Activated naive CD4-positive, alpha-beta T cell treated with Interleukin-2 at 50 U/mL for 16 hours (primary cell): ENCODE data around the gene CMAS.
"Not testable (repeated sequence)": the region's sequence is repeated elsewhere in the genome, so short reads cannot be mapped to it uniquely, and the experiment has no call there.

ENCODE experiments used
- DNase-seq: peaks from one replicate; pipeline ENCODE4 v3.0.0-alpha.2; 2020

Gene CMAS

DNA sequence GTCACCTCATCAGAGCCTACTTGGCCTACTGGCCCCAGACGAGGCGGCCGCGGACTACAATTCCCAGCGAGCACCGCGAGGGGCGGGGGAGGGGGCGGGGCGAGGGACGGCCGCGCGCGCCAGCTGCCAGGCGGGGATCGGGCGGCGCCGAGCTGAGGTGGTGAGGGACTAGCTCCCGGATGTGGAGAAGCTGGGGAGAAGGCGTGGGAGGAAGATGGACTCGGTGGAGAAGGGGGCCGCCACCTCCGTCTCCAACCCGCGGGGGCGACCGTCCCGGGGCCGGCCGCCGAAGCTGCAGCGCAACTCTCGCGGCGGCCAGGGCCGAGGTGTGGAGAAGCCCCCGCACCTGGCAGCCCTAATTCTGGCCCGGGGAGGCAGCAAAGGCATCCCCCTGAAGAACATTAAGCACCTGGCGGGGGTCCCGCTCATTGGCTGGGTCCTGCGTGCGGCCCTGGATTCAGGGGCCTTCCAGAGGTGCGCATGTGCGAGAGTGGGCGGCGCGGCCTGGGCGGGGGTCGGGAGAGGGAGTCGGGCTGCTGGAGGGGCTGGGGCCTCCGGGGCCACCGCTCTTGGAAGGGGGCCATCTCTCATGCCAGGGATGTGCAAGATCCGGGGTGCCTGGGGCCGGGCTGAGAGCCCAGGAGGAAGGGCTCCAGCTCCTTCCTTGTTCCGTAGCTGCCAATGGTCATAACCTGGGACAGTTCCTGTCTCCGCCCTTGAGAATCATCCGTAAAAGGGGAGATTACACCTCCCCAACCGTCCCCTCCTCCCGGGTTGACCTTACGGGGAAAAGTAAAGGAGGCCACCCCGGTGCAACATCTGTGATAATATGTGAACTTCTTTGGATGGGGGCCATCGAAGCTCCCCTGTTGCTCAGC, at the start of gene CMAS:
Gene CMAS (plus strand): TSS at position 129 of the 878 bp plus-strand sequence. CDS start 86 bp downstream, at position 215.
- DNase-seq, result peak; percentile 79

- DNase-seq, result no peak
These were observed 47.7 kb upstream of the CMAS start for GRCh38 chr12:21998295-21998694.

GRCh38 chr12:21998782-21999181, 47.2 kb upstream of the CMAS start:
- DNase-seq, result no peak

DNA sequence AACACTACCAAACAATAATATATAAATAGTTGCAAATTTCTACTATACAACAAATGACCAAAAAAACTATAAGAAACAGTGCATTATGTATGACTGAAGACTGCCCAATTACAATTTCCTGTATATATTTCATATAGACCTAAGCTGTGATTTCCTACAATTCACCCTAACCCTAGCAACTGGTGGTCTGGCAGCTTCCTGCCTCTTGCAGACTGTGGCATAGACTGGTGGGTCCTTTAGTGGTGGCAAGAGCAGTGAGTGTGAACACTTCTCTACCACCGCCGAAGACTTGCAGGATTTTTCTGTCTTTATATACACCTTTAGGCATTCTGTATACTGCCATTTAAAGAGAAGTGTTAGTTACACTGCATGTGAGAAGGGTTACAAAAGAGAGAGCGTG, 43.6 kb upstream of the CMAS start:
- no peak for DNase-seq

DNA sequence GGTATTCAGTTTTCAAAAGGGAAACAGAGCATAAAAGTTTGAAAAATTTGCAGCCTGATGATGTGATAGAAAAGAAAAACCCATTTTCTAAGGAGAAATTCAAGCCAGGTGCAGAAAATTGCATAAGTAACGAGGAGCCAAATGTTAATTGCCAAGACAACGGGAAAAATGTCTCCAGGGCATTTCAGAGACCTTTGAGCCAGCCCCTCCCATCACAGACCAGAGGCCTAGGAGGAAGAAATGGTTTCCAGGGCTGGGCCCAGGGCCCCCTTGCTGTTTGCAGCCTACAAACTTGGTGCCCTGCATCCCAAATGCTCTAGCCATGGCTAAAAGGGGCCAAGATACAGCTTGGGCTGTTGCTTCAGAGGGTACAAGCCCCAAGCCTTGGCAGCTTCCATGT, 38.2 kb upstream of the CMAS start:
- DNase-seq, result not testable (repeated sequence)

GRCh38 chr12:22008196-22008595, 37.8 kb upstream of the CMAS start:
- no peak for DNase-seq

DNA sequence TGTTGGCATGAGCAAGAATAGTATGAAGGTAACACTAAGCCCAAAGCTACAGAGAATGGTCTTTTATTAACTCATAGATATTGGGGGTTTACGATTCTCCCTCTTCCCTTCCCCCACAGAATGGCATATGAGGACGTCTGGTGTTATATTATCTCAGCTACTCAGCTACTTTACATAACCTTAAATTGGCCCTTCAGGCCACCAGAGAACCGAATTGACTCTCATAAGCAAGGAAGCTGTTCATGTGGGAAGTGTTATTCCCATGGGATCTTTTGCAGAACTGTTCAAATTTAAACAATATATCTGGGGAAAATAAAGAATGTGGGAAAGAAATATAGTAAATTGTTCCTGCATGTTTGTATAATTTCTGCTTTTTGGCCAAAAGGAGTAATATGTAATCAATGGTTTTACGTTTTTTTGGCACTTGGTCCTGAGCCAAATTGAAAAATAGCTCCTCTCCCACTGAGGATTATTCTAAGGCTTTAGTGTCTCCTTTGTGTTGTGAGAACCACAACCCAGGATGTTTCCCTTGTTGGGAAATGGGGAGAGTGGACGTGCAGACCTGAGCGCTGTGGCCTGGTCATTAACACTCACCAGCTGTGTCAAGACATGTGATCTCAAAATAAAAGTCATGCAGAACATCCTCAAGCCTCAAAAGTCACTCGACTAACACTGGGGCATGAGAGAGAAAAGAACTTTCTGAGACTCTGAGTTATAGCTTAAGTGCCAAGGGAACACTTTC, 31.8 kb upstream of the CMAS start:
- DNase-seq, result no peak

GRCh38 chr12:22014783-22015144, 31.3 kb upstream of the CMAS start:
- DNase-seq, result no peak

DNA sequence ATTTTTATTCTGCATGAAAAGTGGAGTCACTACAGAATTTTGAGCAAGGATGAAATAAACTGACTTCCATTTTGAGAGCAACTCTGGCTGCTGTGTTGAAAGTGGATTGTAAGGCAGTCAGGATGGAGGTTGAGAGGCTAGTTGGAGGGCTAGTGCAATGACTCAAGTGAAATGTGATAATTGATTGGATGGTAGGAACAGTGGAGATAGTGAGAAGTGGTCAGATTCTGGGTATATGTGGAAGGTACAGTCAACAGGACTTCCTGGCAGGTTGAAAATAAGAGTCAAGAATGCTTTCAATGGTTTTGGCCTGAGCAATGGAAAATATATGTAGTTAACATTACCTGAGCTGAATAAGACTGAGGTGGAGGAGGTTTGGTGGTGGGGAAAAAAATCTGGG, 29.0 kb upstream of the CMAS start:
- DNase-seq, result no peak

DNA sequence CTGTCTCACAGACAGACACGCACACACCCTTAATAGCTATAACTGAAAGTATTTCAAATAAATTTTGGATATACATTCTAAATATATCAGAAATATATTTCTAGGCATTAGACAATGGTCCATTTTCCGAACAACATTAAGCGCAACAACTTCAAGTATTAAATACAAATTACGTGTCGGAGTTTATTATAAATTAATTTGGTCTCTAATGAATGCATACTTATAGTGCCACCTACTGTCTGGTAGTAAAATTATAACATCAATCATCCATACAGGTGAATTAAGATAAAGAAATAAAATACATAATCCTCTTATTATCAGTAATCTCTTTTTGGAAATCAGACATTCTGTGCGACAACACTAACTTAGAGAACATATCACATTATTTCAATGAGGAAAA, 27.2 kb upstream of the CMAS start:
- DNase-seq, result no peak

GRCh38 chr12:22023489-22023888, 22.5 kb upstream of the CMAS start:
- not testable (repeated sequence) for DNase-seq

DNA sequence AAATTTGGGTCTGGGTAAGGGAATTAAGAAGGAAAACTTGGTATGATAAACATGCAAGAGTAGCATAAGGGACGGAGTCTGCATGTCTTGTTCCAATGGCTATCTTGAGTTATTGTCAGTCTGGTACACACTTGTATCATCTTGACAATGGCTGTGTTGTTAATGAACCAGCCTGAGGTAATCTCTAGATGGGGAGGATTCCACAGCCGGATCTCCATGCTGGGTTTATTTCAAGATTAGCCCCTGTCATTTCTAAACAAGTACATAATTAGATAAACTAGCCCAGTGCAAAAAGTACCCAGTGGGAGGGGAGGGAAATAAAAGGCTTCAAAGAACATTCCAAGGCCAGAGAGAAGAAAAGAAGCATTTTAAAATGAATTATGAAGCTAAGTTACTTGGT, 16.5 kb upstream of the CMAS start:
- no peak for DNase-seq

DNA sequence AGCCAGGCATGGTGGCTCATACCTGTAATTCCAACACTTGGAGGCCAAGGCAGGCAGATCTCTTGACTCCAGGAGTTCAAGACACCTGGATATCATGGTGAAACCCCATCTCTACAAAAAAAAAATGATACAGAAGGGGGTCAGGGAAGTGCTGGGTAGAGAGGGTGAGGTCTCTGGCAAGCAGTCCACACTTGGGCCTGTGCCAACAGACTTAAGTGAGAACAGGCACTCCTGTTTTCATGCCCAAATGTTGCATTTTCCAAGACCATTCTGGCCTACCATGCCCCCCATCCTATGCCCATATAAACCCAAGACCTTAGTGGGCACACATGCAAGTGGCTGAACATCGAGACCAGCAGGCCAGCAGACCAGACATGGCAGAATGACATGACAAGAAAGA, 16.0 kb upstream of the CMAS start:
- no peak for DNase-seq

GRCh38 chr12:22032732-22033131, 13.3 kb upstream of the CMAS start:
- no peak for DNase-seq

DNA sequence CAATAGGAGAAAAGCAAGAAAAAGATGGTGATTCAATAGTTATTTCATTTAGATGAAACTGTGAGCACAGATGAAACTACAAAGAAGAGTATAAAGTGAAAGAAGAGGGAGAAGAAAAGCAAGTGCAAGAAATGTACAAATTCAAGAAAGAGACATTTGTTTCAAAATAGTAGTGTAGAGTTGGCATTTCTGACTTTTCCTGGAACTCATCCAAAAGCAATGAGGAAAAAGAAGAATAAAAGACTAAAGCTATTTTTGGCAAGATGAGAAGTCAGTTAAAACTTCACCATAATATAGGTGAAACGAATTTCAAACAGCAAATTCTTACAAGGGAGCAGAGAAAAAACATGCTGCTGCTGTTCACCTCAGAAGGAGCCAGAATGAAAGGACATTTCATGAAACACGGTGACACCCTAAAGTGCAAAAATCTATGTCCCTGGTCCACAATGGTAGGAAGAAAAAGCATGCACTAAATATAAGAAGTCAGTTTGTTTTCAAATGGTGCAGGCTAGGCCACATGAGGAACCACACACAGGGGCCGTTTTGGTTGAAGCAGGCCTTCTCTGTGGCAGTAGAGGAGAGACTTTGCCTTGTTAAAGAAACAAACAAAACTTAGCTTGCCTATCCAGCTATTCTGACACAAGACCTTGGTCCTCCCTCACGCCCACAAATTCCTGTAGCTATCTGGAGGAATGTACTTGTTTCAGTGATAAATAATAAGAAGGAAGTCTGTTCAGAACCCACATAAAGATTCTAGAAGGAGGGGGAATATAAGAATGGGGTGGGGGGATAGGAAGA, 11.1 kb upstream of the CMAS start:
- no peak for DNase-seq

GRCh38 chr12:22037947-22038346, 8.1 kb upstream of the CMAS start:
- no peak for DNase-seq

DNA sequence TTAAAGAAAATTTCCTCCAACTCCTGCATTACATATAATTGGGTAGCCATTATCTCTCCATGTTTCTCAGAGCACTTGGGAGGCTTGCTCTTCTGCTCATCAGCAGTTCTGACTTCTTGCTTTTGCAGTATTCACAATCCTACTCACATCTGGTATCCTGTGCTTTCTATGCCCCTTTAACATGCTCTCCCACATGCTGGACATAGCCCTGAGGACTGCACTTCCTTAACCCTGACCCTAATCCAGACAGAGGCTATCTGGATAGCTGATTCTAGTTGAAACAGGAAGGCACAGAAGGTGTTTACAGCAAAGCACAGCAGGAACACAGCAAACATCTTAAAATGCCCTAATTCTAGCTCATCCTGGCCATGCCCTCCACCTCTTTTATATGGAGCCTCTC, 7.3 kb upstream of the CMAS start:
- DNase-seq, result no peak

GRCh38 chr12:22039361-22039760, 6.7 kb upstream of the CMAS start:
- no peak for DNase-seq

DNA sequence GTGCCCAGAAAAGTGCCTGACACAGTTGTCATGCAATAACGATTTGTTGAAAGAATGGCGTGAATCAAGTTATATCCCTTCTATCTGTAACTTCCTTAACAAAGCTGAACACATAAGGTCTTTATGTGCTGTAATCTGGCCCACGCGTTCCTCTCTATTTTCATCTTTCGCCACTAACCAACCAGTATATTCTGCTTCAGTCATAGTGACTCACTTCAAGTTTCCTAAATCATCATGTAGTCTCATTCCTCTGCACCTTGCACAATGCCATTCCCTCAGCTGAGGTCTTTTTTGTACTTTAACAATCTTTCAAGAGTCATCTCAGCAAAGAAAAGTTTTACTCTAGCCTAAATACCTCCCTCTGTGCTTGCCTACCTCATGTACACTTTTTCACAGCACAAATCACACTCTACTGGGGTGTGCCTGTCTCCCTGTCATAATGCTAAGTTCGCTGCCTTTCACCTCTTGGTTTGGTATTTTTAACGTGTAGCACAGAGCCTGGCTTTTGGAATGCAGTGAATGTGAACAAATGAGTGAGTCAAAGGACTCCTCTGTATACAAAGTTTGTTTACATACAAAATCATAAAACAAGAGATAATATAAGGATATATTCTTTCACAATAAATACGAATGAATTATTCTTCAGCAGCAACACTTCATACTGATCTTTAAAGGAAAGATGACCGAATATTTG, 2.9 kb upstream of the CMAS start:
- DNase-seq, result no peak

DNA sequence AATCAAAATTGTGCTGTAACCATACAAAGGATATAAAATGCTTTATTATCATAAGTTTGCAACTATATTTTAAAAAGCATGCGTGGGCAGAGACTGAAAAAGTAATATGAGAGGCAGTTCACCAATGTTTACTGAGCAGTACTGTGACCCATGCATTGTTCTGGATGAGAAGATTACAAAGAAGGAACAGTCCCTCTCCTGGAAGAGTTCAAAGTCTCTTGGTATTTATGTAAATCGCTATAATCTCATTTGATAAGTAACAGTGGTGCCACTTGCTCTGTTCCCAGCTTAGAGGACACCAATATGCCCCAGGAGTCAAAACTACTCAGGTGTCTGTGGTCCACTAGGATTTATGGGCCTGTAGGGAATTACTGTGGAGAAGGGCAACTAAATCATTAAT, 2.1 kb upstream of the CMAS start:
- DNase-seq, result no peak

DNA sequence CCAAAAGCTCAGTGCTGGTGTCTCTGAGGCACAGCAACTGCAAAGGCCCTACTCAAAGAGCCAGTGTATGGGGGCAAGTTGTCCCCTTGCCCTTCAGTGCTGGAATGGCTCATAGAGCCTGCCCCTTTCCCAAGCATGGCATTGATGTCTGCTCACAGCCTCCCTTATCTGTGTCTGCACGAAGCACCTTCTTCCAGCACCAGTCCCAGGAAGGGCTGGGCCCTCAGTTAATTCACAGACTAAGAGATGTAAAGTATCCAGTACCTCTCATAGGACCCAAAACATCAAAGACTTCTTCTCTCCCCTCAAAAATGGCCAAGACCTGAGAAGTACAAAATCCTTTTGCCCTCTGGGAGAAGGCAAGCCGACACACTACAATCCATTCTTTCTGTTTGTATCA, 1.6 kb upstream of the CMAS start:
- DNase-seq, result no peak

GRCh38 chr12:22046968-22047390, 961 bp downstream of the CMAS start:
- DNase-seq, result no peak

- no peak for DNase-seq
These were observed 1.5 kb downstream of the CMAS start for GRCh38 chr12:22047494-22047893.
